Stomach (tissue), 9 donors: ENCODE data around the gene CCL14. TPM values are rescaled to one million over a fixed set of nuclear protein-coding genes. Genes with fewer than 3 reads are reported as not detected.
"Not testable (repeated sequence)": the region's sequence is repeated elsewhere in the genome, so short reads cannot be mapped to it uniquely, and the experiment has no call there.

Experiments used
- DNase-seq, 2 donors: peaks; one replicate each; pipeline versions ENCODE4 v3.0.0 to v3.0.0-alpha.2; 2013 to 2019
- H3K27ac ChIP-seq, 5 donors: fragments of 200-600 bp in 4 of 5; sonication (generic) in 4 of 5; one replicate each; pipeline ENCODE4 v1.5.1; 2013 to 2019; ENCODE audit warnings: mild to moderate bottlenecking in 1 of 5, moderate library complexity in 1 of 5
- H3K27me3 ChIP-seq, 3 donors: fragments of 200-600 bp; sonication (generic); one replicate each; pipeline ENCODE4 v1.5.1; 2017 to 2019; ENCODE audit warnings: mixed run types in 1 of 3
- H3K36me3 ChIP-seq, 4 donors: fragments of 200-600 bp; sonication (generic); 1 replicate in 3 of 4; 2 replicates in 1 of 4; pipeline ENCODE4 v1.5.1; 2016 to 2019
- H3K4me1 ChIP-seq, 4 donors: fragments of 200-600 bp; sonication (generic); one replicate each; pipeline ENCODE4 v1.5.1; 2016 to 2019
- H3K4me3 ChIP-seq, 4 donors: fragments of 200-600 bp; sonication (generic) in 3 of 4; one replicate each; pipeline ENCODE4 v1.5.1; 2016 to 2019; ENCODE audit warnings: mild to moderate bottlenecking in 1 of 4
- H3K9me3 ChIP-seq, 4 donors: fragments of 200-600 bp; sonication (generic); one replicate each; pipeline ENCODE4 v1.5.1; 2016 to 2019
- CTCF ChIP-seq, 7 experiments: fragments of 450-650 bp in 4 of 7; fragments of 200-600 bp in 3 of 7; sonication (generic) in 3 of 7; IDR thresholded peaks; one replicate each; pipeline ENCODE4 v1.5.1; 2016 to 2019; ENCODE audit warnings: antibody characterized with exemption in 7 of 7, control low read depth in 2 of 7, mild to moderate bottlenecking in 1 of 7
- EP300 ChIP-seq: sonication (generic); formaldehyde crosslinking; IDR thresholded peaks from one replicate; pipeline ENCODE4 v1.6.1; 2017; ENCODE audit warnings: antibody characterized with exemption
- POLR2A ChIP-seq, 4 donors: fragments of 450-650 bp; IDR thresholded peaks; one replicate each; pipeline ENCODE4 v1.6.1; 2016; ENCODE audit warnings: antibody characterized with exemption in 4 of 4, control low read depth in 2 of 4, mild to moderate bottlenecking in 1 of 4, moderate library complexity in 1 of 4
- POLR2AphosphoS5 ChIP-seq, 3 donors: sonication (generic); formaldehyde crosslinking; IDR thresholded peaks; one replicate each; pipeline ENCODE4 v1.6.1; 2016; ENCODE audit warnings: antibody characterized with exemption in 3 of 3
- WGBS, 5 donors: extraction: QIAGEN DNeasy Blood & Tissue Kit in 3 of 5; methylation state at CpG; one replicate each; pipeline versions ENCODE4 v1.1.5 to v1.1.7; 2013 to 2018; 5-methylcytosine and 5-hydroxymethylcytosine counted together
- intact Hi-C: fragments of 100-400 bp; cut with DNase I; formaldehyde crosslinking; loops from one replicate; pipeline ENCODE4 v1.15.1; 2023; ENCODE audit warnings: low total_unique reads
- polyA plus RNA-seq, 3 donors: library from polyadenylated mRNA; stranded (reverse); fragments of 200-250 nt; gene quantifications; one replicate each; pipeline ENCODE4 v1.2.3, GENCODE V29; 2013
- total RNA-seq, 5 donors: library from RNA; depleted of rRNA; stranded (reverse); fragments of >200 nt; gene quantifications; one replicate each; pipeline versions ENCODE4 v1.1.0 to v1.2.3, GENCODE V29; 2014 to 2016
- donor health status: healthy with polysubstance abuse.
- donor health status: Bipolar disorder and iron deficiency.
- donor health status: healthy.

CCL14 gene
- total and polyA plus RNA-seq, 8 donors, result 0.58 to 80.3 (median 3.3) TPM

GRCh38 chr17:35947156-35947585, 39.4 kb downstream of the CCL14 start:
- Histone ChIP-seq H3K27ac (no peak overlapping the region), H3K27me3 (peaks cover 0 to 10% (median 0%) of the 10 kb centered on the region in 3 donors), H3K36me3 (no peaks in the 10 kb centered on the region), H3K4me1 (peaks cover 0 to 7% (median 0%) of the 10 kb centered on the region in 4 donors), H3K9me3 (no peaks in the 10 kb centered on the region), H3K4me3 (peak overlapping the region in 2 of 4 donors; percentile 28 to 37)
- TF ChIP-seq POLR2AphosphoS5 (IDR thresholded peaks at IDR 0.05), result no peak
- no peak for TF ChIP-seq POLR2A (IDR thresholded peaks at IDR 0.05)
- TF ChIP-seq CTCF (IDR thresholded peaks at IDR 0.05), result peak in 5 of 7 experiments; percentile 24 to 73 (median 59)
- TF ChIP-seq EP300, result no peak
- peak; percentile 41 to 73 for DNase-seq
- WGBS, 5 donors, result 11 to 28% (median 23%) methylated on average over 11 to 12 of the region's 12 CpGs
- intact Hi-C loops, result no loop called here

GRCh38 chr17:35944151-35944550, 42.4 kb downstream of the CCL14 start:
- Histone ChIP-seq H3K4me1 (peaks cover 0 to 7% (median 0%) of the 10 kb centered on the region in 4 donors), H3K9me3 (no peaks in the 10 kb centered on the region), H3K27ac (no peak overlapping the region), H3K4me3 (no peak overlapping the region), H3K36me3 (no peaks in the 10 kb centered on the region), H3K27me3 (peaks cover 0 to 10% (median 0%) of the 10 kb centered on the region in 3 donors)
- no peak for TF ChIP-seq POLR2AphosphoS5 (IDR thresholded peaks at IDR 0.05)
- no peak for TF ChIP-seq CTCF (IDR thresholded peaks at IDR 0.05)
- no peak for TF ChIP-seq POLR2A (IDR thresholded peaks at IDR 0.05)
- TF ChIP-seq EP300, result no peak
- 69 to 80% (median 78%) methylated on average over 4 of the region's 4 CpGs for WGBS, 5 donors
- intact Hi-C loops, result no loop called here
- DNase-seq, result no peak

GRCh38 chr17:35943537-35943936, 43.0 kb downstream of the CCL14 start, which contains the start of gene LYZL6:
Gene LYZL6, minus strand, starts transcription at chr17:35943713. Its CDS starts 4,357 bp downstream, at chr17:35939356.
- H3K27ac ChIP-seq, result no peak within 1 kb of the TSS
- WGBS, 5 donors, result 74 to 94% (median 78%) methylated on average over 2 of the region's 2 CpGs

GRCh38 chr17:35942588-35943186, 43.8 kb downstream of the CCL14 start:
- 29 to 56% (median 46%) methylated on average over 9 of the region's 9 CpGs for WGBS, 5 donors
- H3K27me3 ChIP-seq, result peaks cover 0 to 10% (median 0%) of the 10 kb centered on the region in 3 donors
- no peak overlapping the region for H3K4me3 ChIP-seq
- no peak for TF ChIP-seq POLR2AphosphoS5 (IDR thresholded peaks at IDR 0.05)
- no peak for TF ChIP-seq CTCF (IDR thresholded peaks at IDR 0.05)
- no peak for TF ChIP-seq POLR2A (IDR thresholded peaks at IDR 0.05)
- TF ChIP-seq EP300, result no peak
- intact Hi-C loops, result no loop called here
- H3K36me3 ChIP-seq, result no peaks in the 10 kb centered on the region
- peaks cover 0 to 7% (median 0%) of the 10 kb centered on the region in 4 donors for H3K4me1 ChIP-seq
- H3K9me3 ChIP-seq, result no peaks in the 10 kb centered on the region
- no peak for DNase-seq
- H3K27ac ChIP-seq, result no peak overlapping the region

More at GRCh38 chr17:35943537-35943936, 43.0 kb downstream of the CCL14 start, which contains the start of gene LYZL6:
- Histone ChIP-seq H3K27me3 (peaks cover 0 to 10% (median 0%) of the 10 kb centered on the region in 3 donors), H3K4me1 (peaks cover 0 to 7% (median 0%) of the 10 kb centered on the region in 4 donors), H3K36me3 (no peaks in the 10 kb centered on the region), H3K9me3 (no peaks in the 10 kb centered on the region), H3K4me3 (no peak within 1 kb of the TSS)
- intact Hi-C loops, result no loop called here
- TF ChIP-seq POLR2AphosphoS5 (IDR thresholded peaks at IDR 0.05) (no peak), POLR2A (IDR thresholded peaks at IDR 0.05) (no peak), CTCF (IDR thresholded peaks at IDR 0.05) (no peak), EP300 (no peak)
- no peak for DNase-seq

GRCh38 chr17:35938492-35938891, 48.0 kb downstream of the CCL14 start:
- DNase-seq, intact Hi-C loops, H3K27me3 ChIP-seq, H3K27ac ChIP-seq, H3K4me1 ChIP-seq, H3K4me3 ChIP-seq, H3K36me3 ChIP-seq, H3K9me3 ChIP-seq: not testable (repeated sequence)
- WGBS, 5 donors, result 92 to 98% (median 96%) methylated on average over 3 of the region's 3 CpGs
